GM19455 (cell line): Measurements from ENCODE around the gene CDC42EP1.
"Not testable (repeated sequence)": the region's sequence is repeated elsewhere in the genome, so short reads cannot be mapped to it uniquely, and the experiment has no call there.

ENCODE experiments used
- ATAC-seq: cut with Tn5 transposase; IDR thresholded peaks from one replicate; pipeline ENCODE4 v1.9.1; 2021; ENCODE audit not compliant: unreplicated experiment

CDC42EP1 gene

DNA sequence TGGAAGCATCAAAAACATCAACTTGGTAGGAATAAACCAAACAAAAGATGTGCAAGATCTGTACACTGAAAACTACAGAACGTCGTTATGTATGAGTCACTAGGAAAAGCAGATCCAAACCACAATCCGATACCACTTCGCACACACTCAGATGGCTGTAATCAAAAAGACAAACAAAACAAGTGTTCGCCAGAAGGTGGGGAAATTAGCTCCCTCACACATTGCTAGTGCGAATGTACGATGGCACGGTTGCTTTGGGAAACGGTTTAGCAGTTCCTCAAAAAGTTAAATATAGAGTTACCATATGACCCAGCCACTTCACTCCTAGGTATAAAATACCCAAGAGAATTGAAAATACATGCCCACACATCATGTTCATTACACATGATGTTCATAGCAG, 26.3 kb upstream of the CDC42EP1 start:
- no peak for ATAC-seq

DNA sequence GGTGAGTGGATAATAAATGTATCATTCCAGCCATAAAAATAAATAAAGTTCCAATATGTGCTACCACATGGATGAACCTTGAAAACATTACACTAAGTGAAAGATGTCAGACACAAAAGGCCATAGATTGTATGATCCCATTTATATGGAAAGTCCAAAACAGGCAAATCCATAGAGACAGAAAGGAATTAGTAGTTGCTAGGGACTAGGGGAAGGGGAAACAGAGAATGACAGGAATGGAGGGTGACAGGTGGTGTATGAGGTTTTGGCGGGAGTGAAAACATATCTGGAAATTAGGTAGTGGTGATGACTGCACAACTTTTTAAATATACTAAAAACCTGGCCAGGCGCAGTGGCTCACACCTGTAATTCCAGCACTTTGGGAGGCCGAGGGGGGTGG, 25.8 kb upstream of the CDC42EP1 start:
- no peak for ATAC-seq

DNA sequence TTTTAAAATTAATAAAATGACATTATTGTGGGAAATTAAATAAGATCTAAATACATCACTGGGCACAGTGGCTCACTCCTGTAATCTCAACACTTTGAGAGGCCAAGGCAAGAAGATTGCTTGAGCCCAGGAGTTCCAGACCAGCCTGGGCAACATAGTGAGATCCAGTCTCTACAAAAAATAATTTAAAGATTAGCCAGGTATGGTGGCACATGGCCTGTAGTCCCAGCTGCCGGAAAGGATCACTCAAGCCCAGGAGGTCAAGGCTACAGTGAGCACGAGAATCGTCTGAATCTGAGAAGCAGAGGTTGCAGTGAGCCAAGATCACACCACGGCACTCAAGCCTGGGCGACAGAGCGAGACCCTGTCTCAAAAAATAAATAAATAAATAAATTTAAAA, 25.1 kb upstream of the CDC42EP1 start:
- no peak for ATAC-seq

DNA sequence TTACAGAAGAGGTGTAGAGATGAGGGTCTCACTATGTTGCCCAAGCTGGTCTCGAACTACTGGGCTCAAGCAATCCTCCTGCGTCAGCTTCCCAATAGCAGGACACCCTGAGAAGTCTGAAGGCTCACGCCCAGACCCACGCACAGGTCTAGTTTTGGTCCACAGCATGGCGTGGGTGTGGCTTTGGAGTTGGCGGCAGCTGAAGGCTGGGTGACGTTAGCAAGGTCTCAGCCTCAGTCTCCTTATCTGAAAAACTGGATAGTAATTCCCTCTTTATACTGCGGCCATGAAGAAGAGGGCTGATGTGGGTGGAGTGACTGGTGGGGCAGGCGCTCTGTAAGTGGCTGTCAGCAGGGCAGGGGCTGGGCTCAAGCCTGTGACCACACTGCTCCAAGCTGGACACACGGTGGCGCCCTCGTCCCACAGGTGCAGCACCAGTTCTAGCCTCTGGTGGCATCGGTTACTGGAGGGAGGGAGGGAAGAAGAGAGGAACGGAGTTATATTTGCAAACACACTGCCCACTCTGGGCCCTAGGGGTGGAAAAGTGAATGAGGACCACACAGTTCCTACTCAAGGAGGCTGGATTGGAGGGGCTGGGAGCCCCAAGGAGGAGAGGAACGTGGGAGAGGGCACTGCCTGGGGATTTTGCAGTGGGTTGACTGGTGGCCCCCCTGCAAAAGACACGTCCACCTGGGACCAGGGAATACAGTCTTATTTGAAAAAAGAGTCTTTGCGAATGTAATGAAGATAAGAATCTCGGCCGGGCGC, 21.5 kb upstream of the CDC42EP1 start:
- ATAC-seq: peak; percentile 90

DNA sequence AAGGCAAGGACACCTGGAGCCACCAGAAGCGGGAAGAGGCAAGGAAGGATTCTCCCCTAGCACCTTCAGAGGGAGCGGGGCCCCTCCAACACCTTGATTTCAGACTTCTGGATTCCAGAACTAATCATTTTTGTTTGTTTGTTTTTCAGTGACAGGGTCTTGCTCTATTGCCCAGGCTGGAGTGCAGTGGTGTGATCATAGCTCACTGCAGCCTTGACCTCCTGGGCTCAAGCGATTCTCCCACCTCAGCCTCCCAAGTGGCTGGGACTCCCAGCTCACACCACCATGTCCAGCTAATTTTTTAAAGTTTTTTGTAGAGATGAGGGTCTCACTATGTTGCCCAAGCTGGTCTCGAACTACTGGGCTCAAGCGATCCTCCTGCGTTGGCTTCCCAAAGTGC, 20.5 kb upstream of the CDC42EP1 start:
- ATAC-seq: not testable (repeated sequence)

DNA sequence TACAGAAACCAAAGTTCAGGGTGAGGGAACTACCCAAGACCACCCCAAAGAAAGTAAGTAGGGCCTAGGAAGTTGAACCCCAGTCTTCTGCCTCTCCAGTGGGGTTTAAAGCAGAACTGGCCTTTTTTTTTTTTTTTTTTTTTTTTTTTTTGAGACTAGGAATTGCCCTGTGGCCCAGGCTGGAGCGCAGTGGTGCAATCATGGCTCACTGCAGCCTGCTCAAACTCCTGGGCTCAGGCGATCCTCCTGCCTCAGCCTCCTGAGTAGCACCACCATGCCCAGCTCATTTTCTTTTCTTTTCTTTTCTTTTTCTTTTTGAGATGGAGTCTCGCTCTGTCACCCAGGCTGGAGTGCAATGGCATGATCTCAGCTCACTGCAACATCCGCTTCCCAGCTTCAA, 17.9 kb upstream of the CDC42EP1 start:
- ATAC-seq: not testable (repeated sequence)

DNA sequence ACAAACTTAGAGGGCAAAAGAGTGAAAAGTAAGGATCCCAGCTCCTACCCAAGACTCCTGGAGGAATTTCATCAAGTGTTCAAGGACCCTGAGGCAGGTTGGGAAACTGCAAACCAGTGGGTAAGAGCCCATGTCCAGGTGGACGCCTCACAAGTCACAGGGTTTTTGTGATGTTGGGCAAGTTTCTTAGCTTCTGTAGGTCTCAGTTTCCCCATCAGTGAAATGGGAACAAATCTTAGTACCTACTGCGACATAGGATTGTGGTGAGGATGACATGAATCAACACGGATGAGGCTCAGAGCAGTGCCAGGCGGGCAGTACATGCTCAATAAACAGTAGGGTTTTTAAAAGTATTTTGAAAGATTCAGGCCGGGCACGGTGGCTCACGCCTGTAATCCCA, 17.3 kb upstream of the CDC42EP1 start:
- no peak for ATAC-seq

DNA sequence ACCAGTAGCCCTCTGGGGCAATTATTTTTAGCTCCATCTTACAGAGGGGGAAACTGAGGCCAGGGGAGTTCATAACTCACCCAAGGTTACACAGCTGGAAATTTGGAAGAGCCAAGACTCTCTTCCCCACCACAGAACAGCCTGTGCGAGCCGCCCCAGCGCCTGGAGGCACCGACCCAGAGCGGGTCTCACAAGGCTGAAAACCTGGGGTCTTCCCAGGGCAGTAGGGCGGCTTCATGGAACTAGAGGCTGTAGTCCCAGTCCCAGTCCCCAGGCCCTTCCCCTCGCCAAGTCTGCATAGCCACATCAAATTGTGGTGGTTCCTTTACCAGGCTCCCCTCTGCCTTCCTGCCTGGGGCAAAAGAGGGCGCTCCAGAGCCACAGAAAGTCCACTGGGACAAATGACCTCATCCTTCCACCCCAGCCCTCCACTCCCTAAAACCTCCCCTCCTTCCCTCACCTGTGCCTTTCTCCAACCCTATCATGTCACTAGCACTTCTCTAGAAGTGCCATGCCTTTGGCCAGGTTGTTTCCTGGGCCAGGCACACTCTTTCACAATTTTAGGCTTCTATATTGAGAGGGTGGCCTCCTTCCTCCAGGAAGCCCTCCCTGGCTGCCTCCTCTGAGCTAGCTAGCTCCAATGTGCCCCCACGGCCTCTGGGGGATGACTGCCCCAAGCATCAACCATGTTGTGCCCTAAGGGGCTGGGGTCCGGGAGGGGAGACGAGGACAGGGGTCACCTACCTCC, 15.2 kb upstream of the CDC42EP1 start:
- no peak for ATAC-seq

DNA sequence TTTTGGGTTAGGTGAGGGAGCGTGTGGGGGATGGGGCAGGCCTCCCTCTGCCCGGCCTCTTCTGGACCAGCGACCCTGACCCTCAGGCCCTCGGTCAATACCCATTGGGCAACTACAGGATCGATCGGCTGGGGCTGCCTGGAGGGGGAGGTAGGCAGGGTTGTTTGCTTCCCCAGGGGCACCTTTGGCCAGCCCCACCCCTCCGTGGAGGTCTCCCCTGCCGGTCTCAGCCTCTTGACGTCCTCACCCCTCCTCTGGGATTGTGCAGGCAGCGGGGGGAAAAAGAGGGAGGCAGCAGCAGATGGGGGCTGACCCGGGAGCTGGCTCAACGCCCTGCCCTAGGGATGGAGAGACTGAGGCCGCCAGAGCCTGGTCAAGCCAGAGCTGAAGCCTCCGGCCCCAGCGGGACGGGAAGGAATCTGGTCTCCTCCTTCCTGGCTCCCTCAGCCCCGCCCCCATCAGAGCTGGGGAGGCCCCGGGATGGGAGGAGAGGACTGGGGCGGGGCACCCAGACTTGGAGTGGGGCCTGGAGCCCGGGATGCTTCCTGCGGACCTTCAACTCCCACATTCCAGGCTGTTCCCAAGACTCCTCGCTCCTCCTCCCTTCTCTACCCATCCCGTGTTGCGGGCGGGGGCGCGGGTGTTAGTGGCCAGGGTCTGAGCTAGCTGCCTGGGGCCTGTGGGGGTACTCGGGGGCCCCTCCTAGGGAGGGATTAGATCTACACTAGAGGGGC, 14.4 kb upstream of the CDC42EP1 start:
- ATAC-seq: no peak

DNA sequence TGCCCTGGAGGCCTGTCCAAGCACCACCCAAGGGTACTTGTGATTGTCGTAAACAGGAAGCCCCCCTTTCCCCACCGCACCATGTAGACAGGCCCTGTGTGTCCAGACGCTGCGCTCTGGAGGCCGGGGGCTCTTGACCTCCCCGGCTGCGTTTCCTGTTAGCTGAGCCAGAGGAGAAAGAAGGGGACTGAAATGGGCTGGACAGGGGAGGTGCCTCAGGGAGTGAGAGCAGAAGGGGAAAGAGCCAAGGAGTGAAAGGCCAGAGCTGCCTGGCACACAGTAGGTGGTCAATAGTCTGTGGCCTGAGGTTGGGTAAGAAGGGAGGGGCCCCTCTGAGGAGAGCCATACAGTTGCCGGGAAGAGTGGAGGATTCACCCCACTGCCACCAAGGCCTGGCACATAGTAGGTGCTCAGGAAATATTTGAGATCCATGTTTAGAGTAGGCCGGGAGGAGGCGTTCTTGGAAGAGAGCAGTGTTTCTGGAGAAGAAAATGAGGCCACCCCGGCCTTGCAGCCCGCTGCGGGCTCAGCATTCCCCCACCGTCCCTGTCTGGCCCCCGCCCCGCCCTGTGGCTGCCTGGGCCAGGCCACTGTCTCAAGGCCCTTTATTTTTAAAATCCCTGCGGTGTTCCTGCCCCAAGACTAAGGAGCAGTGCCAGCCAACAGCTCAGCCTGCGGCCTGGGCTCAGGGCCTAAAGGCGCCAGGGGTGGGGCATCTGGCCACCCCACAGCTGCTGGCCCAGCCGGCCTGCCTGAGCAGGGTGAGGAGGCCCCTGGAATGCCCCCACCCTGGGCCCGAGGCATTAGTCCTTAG, 13.6 kb upstream of the CDC42EP1 start:
- ATAC-seq: no peak

DNA sequence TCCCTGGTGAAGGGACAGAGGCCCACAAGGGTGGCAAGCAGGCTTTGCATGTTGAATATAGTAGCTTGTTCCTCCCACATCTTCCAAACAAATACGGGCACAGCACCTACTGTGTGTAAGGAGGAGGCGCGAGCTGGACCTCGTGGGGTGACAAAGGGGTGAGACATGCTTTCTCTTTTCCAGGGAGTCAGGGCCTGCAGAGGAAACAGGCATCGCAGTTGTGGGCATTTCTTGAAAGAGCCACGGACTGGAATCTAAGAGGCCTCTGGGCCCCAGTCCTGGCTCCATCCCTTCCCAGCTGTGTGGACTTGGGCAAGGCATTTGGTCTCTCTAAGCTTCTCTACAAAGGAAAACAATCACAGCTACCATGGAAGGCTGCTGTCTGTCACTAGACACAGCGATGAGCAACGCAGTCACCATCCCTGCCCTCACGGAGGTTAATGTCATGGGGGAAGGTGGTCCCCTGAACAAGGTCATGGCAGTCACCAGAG, 13.0 kb upstream of the CDC42EP1 start:
- no peak for ATAC-seq

DNA sequence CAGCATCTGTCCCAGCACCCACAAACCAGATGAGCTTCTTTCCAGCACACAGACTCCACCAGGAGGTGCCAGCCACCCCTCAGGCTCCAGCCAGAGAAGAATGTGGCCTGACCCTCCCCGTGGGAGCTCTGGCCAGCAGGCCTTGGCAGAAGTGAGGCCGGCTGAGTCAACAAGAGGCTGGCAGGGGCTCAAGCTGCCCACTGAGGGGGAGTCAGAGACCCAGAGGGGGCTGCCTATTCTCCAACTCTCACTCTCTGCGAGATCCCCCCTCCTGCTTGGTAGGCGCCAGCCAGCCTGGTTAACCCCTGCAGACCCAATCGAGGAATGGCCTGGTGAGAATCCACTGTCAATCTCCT, 10.6 kb upstream of the CDC42EP1 start:
- no peak for ATAC-seq

DNA sequence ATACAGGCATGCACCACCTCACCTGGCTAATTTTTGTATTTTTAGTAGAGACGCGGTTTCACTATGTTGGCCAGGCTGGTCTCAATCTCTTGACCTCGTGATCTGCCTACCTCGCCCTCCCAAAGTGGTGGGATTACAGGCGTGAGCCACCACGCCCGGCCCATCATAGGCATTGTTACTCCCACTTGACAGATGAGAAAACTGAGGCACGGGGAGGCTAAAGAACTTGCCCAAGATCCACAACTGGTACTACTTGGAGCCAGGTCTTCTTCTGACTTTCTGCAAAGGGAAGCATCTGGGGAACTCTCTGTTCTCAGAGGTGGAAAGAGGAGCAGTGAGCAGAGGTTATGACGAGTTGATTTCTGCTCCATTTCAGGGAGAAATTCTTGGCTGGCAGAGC, 9.4 kb upstream of the CDC42EP1 start:
- not testable (repeated sequence) for ATAC-seq

DNA sequence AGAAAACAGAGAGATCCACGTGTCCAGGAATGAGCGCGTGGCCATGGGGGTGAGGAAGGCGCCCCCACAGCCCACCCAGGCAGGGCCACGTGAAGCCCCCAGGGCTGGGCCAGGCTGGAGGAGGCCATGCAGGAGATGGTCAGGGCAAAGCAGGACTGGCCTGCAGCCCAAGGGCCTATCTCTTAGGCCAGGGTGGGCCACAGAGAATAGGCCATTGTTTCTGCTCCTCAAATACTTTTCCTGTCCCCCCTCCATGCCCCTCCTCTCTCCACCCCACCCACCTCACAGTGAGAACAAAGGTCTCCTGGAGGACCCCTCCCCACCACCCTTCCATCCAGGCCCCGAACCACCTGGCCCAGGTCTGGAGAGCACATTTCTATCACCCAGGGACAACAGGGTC, 8.3 kb upstream of the CDC42EP1 start:
- ATAC-seq: no peak

DNA sequence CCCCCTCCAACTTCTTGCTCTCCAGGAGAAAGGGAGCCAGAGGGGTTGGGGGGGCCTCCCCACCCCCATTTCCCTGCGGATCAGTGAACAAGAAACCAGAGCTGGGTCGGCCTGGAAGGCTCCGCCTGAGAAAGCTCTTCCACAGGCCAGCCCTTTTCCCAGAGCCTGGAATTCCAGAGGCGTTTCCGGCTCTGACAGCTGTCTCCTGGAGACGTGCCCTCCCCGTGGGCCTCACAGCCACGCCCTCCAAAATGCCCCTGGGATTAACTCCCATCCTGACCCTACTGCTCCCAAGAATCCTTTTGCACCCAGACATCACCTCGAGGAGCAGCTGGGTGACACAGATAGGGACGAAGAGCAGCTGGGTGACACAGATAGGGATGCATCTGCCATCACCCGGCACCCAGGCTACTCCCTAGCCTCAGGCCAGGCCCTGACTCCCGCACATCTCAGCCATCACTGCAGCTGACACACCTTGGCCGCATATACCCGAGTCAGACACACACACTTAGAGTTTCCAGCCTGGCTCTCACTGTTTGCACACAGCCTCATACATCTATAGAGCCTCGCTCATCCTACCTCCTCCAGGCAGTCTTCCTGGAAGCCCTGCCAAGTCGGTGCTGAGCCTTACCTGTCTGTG, 7.6 kb upstream of the CDC42EP1 start:
- no peak for ATAC-seq

DNA sequence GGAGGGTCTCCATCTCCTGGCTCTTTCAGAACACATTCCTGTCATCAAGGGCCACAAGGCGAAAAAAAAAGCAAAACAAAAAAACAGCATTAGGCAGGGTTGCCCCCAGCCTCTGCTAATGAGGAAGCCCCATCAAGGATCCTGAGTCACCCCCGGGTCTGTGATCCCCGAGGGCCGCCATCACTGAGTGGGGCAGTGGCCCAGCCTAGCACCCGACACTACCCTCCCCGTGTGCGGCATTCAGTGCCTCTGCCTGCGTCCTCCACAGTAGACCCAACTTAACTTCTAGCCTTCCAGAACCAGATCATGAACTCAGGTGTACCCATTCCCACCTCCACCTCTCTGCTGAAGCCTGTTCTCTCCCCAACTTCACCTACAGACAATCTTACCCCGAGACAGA, 6.6 kb upstream of the CDC42EP1 start:
- no peak for ATAC-seq

DNA sequence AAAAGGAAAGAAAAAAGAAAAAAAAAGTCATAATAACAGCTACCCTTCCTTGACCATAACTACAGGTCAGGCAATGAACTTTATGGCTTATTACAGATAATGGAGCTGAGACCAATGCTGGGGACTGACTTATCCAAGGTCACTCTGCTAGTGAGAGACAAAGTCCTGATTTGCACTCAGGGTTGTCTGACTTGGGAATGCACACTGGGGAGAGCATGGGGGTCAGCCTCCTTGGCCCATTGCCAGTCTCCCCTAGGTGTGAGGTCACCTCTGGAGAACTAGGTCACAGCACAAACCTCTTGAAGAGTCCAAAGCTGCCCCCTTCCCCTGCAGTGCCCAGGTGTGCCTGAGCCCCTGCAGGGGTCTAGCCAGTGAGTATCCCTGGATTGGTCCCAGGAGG, 5.3 kb upstream of the CDC42EP1 start:
- no peak for ATAC-seq

DNA sequence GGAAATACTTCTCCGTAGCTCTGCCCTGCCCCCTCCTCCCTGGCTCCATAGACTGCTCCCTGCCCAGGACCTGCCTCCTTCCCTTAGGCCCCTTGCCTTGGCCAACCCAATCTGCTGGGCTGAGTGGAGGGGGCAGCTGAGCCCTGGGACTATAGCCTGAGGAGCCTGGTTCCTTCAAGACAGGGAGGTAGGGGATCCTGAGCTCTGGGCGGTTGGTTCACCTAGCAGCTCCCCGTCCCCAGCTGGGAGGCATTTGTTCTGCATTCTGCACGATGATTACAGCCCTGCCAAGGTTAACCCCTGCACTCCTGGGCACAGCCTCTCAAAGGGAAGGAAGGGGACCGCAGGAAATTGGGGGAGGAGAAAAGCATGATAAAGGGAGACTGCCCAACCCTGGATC, 3.6 kb upstream of the CDC42EP1 start:
- ATAC-seq: no peak

DNA sequence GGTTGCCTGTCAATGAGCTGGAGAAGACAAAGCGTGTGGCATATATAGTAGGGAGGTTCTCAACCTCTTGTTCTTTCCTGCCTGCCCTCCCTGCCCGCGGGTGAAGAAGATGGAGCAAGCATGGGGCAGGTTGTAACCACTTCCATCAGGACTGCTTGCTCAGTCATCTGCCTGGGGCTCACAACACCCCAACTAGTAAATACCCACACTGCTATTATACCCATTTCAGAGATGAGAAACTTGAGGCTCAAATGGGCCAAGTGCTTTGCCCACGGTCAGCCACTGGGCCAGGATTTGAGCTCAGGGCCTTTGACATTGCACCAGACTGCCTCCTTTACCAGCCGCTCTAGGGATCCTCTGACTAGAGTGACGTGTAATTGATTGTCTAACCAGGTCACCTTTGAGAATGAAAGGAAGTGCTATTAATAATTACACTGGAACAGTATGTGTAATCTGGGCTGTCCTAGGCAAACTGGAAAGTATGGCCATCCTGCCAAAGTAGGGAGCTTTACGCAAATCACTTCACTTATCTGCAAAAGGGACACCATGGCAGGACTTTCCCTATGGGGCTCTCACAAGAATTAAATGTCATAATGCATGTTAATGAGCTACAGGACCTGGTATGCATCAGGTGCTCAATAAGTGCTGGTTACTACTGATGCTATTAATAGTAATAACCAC, 2.8 kb upstream of the CDC42EP1 start:
- no peak for ATAC-seq

DNA sequence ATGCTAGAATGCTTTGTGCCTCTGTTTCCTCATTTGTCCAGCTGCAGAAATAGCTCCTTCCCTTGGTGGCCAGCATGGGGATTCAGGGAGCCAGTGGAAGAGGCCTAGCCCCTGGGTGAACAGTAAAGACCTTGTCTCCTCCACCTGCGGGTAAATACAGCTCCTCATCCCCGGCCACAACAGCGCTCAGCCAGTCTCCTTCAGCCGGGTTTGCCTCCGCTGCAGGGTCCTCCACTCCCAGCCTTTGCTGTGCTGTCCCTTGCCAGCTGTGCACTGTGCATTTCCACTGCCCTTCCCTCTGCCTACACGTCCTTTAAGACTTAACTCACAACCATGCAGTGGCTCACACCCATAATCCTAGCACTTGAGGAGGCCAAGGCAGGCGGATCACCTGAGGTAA, 1.5 kb upstream of the CDC42EP1 start:
- no peak for ATAC-seq
